Glutamatergic neuron (in vitro differentiated cells): ENCODE results near the gene AMOTL1. TPM values are rescaled to one million over a fixed set of nuclear protein-coding genes. Genes with fewer than 3 reads are reported as not detected.

ENCODE experiments used
- DNase-seq: peaks from one replicate; pipeline ENCODE4 v3.0.0; 2022
- H3K27ac Mint-ChIP-seq: one replicate; pipeline ENCODE4 v1.8.0; 2020; ENCODE audit warnings: mild to moderate bottlenecking, mixed read lengths, inconsistent platforms; ENCODE audit not compliant: unreplicated experiment
- H3K27me3 Mint-ChIP-seq: one replicate; pipeline ENCODE4 v1.8.0; 2020; ENCODE audit warnings: mild to moderate bottlenecking, moderate library complexity, mixed read lengths, inconsistent platforms; ENCODE audit not compliant: unreplicated experiment
- H3K36me3 Mint-ChIP-seq: one replicate; pipeline ENCODE4 v1.8.0; 2020; ENCODE audit warnings: mild to moderate bottlenecking, mixed read lengths, inconsistent platforms; ENCODE audit not compliant: unreplicated experiment
- H3K4me1 Mint-ChIP-seq: one replicate; pipeline ENCODE4 v1.8.0; 2020; ENCODE audit warnings: mild to moderate bottlenecking, low read depth, mixed read lengths, inconsistent platforms; ENCODE audit not compliant: unreplicated experiment
- H3K4me3 Mint-ChIP-seq: one replicate; pipeline ENCODE4 v1.8.0; 2020; ENCODE audit warnings: mild to moderate bottlenecking, mixed read lengths, inconsistent platforms; ENCODE audit not compliant: unreplicated experiment
- H3K9me3 Mint-ChIP-seq: one replicate; pipeline ENCODE4 v1.8.0; 2020; ENCODE audit warnings: mild to moderate bottlenecking, moderate library complexity, mixed read lengths, inconsistent platforms; ENCODE audit not compliant: unreplicated experiment
- CTCF ChIP-seq: fragments of 200-600 bp; sonication (generic); IDR thresholded peaks from one replicate; pipeline ENCODE4 v1.5.0; 2021; ENCODE audit not compliant: partially characterized antibody, unreplicated experiment
- total RNA-seq: library from RNA; stranded (reverse); fragmentation: NEBNext Ultra II Directional; extraction: Animal tissue kit (Norgen Biotek cat#: 25700); gene quantifications from one replicate; pipeline ENCODE4 v1.2.1, GENCODE V29; 2021; ENCODE audit not compliant: unreplicated experiment

AMOTL1 gene
- total RNA-seq, 1 donor from 2014 or later: 27.6 TPM

- no peak for TF ChIP-seq CTCF
- Mint-ChIP-seq H3K4me3 (no peak overlapping the region), H3K27ac (no peak overlapping the region), H3K4me1 (peaks cover 7% of the 10 kb centered on the region), H3K27me3 (no peaks in the 10 kb centered on the region), H3K9me3 (no peaks in the 10 kb centered on the region), H3K36me3 (peaks cover 4% of the 10 kb centered on the region)
- no peak for DNase-seq
Measured at GRCh38 chr11:94731880-94732601, 36.1 kb upstream of the AMOTL1 start.

GRCh38 chr11:94732617-94733281 lies 35.4 kb upstream of the AMOTL1 start:
- no peak for TF ChIP-seq CTCF
- DNase-seq: no peak
- peaks cover 4% of the 10 kb centered on the region for H3K36me3 Mint-ChIP-seq
- peaks cover 7% of the 10 kb centered on the region for H3K4me1 Mint-ChIP-seq
- no peak overlapping the region for H3K27ac Mint-ChIP-seq
- H3K27me3 Mint-ChIP-seq: no peaks in the 10 kb centered on the region
- no peak overlapping the region for H3K4me3 Mint-ChIP-seq
- no peaks in the 10 kb centered on the region for H3K9me3 Mint-ChIP-seq

GRCh38 chr11:94734563-94735275 lies 33.4 kb upstream of the AMOTL1 start:
- peaks cover 7% of the 10 kb centered on the region for H3K4me1 Mint-ChIP-seq
- peaks cover 4% of the 10 kb centered on the region for H3K36me3 Mint-ChIP-seq
- peak; percentile 63 for DNase-seq
- no peaks in the 10 kb centered on the region for H3K9me3 Mint-ChIP-seq
- TF ChIP-seq CTCF: no peak
- H3K27me3 Mint-ChIP-seq: no peaks in the 10 kb centered on the region
- H3K4me3 Mint-ChIP-seq: no peak overlapping the region
- peak overlapping the region; percentile 41 for H3K27ac Mint-ChIP-seq

GRCh38 chr11:94735907-94736306 lies 32.2 kb upstream of the AMOTL1 start:
- H3K27ac Mint-ChIP-seq: no peak overlapping the region
- no peaks in the 10 kb centered on the region for H3K27me3 Mint-ChIP-seq
- no peak overlapping the region for H3K4me3 Mint-ChIP-seq
- H3K9me3 Mint-ChIP-seq: peaks cover 2% of the 10 kb centered on the region
- H3K4me1 Mint-ChIP-seq: peaks cover 9% of the 10 kb centered on the region
- DNase-seq: no peak
- TF ChIP-seq CTCF: no peak
- H3K36me3 Mint-ChIP-seq: no peaks in the 10 kb centered on the region
